Measurements from ENCODE around the gene SPZ1. TPM values are rescaled to one million over a fixed set of nuclear protein-coding genes. Genes with fewer than 3 reads are reported as not detected.
"Not testable (repeated sequence)": the region's sequence is repeated elsewhere in the genome, so short reads cannot be mapped to it uniquely, and the experiment has no call there.

SPZ1 gene
- total RNA-seq, 1 experiment from 2014 or later = not detected

- Histone ChIP-seq H3K36me3 (ENCODE audit: control insufficient read depth, insufficient read depth, low read length) (no peaks in the 10 kb centered on the region), H3K27me3 (replicated peaks; ENCODE audit: control insufficient read depth, insufficient read depth, low read length) (no peaks in the 10 kb centered on the region), H3K4me1 (no peaks in the 10 kb centered on the region), H3K9me3 (no peaks in the 10 kb centered on the region), H3K4me3 (ENCODE audit: low read depth, low read length) (no peak overlapping the region)
- H3K36me3 Mint-ChIP-seq (ENCODE audit: insufficient read depth, unreplicated experiment) = no peaks in the 10 kb centered on the region
- H3K27ac Mint-ChIP-seq (ENCODE audit: unreplicated experiment) = no peak overlapping the region
- POLR2A ChIA-PET = no interaction called here
- intact Hi-C loops (cut with micrococcal nuclease; ENCODE audit: unreplicated experiment) = no loop called here
- no peaks in the 10 kb centered on the region for H3K27me3 Mint-ChIP-seq (ENCODE audit: insufficient read depth, unreplicated experiment)
- CTCF ChIA-PET = no interaction called here
- no peaks in the 10 kb centered on the region for H3K9me3 Mint-ChIP-seq (ENCODE audit: unreplicated experiment)
- H3K4me1 Mint-ChIP-seq (ENCODE audit: low read depth, unreplicated experiment) = no peaks in the 10 kb centered on the region
- TF ChIP-seq CTCF (IDR thresholded peaks at IDR 0.05; ENCODE audit: insufficient read depth in 1 of 2, low read depth in 1 of 2, low read length in 1 of 2, severe bottlenecking in 1 of 2, unreplicated experiment in 1 of 2) = no peak
- H3K4me3 Mint-ChIP-seq (ENCODE audit: unreplicated experiment) = no peak overlapping the region
- BruUV-seq (replicated peaks) = no TSS peak
- no peak for DNase-seq
These were observed 28.4 kb downstream of the SPZ1 start for GRCh38 chr5:80348171-80348570.

DNA sequence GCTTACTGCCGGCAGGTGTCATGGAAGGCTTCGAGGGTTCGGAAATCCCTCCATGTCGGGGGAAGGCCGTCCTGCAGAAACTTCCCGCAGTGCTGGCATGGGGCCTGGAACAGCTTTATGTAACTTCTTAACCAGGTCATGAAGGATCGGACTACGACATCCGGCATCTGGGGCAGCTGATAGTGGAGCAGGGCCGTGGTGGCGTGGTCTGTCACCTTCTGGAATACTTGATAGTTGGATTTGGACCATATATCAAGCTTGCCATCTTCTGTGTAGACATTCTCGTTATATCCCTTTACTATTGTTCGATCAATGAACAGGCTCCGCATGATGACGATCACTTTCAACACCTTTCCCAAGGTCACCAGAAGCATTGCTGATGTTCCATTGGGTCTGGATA is 31.2 kb downstream of the SPZ1 start:
- H3K27me3 Mint-ChIP-seq (ENCODE audit: insufficient read depth, unreplicated experiment); H3K9me3 ChIP-seq; H3K9me3 Mint-ChIP-seq (ENCODE audit: unreplicated experiment); H3K27me3 ChIP-seq (replicated peaks; ENCODE audit: control insufficient read depth, insufficient read depth, low read length); BruUV-seq (replicated peaks); POLR2A ChIA-PET; H3K4me3 ChIP-seq (ENCODE audit: low read depth, low read length); CTCF ChIA-PET; H3K4me1 Mint-ChIP-seq (ENCODE audit: low read depth, unreplicated experiment); H3K4me1 ChIP-seq; H3K27ac Mint-ChIP-seq (ENCODE audit: unreplicated experiment); H3K4me3 Mint-ChIP-seq (ENCODE audit: unreplicated experiment); H3K36me3 Mint-ChIP-seq (ENCODE audit: insufficient read depth, unreplicated experiment); H3K36me3 ChIP-seq (ENCODE audit: control insufficient read depth, insufficient read depth, low read length); intact Hi-C loops (cut with micrococcal nuclease; ENCODE audit: unreplicated experiment); DNase-seq: not testable (repeated sequence)

- Mint-ChIP-seq H3K4me3 (ENCODE audit: unreplicated experiment) (no peak overlapping the region), H3K27ac (ENCODE audit: unreplicated experiment) (no peak overlapping the region), H3K4me1 (ENCODE audit: low read depth, unreplicated experiment) (no peaks in the 10 kb centered on the region), H3K9me3 (ENCODE audit: unreplicated experiment) (no peaks in the 10 kb centered on the region), H3K36me3 (ENCODE audit: insufficient read depth, unreplicated experiment) (no peaks in the 10 kb centered on the region), H3K27me3 (ENCODE audit: insufficient read depth, unreplicated experiment) (no peaks in the 10 kb centered on the region)
- Histone ChIP-seq H3K27me3 (replicated peaks; ENCODE audit: control insufficient read depth, insufficient read depth, low read length) (no peaks in the 10 kb centered on the region), H3K4me1 (peaks cover 3% of the 10 kb centered on the region), H3K4me3 (ENCODE audit: low read depth, low read length) (no peak overlapping the region), H3K36me3 (ENCODE audit: control insufficient read depth, insufficient read depth, low read length) (no peaks in the 10 kb centered on the region), H3K9me3 (no peaks in the 10 kb centered on the region)
- ChIA-PET POLR2A (interaction anchor here (0.6 kb wide), 1 partner anchor 262 kb away, joined by 3 read pairs; no protein-coding TSS in a partner anchor), CTCF (no interaction called here)
- intact Hi-C loops (cut with micrococcal nuclease; ENCODE audit: unreplicated experiment) = no loop called here
- no peak for DNase-seq
- no peak for TF ChIP-seq CTCF (IDR thresholded peaks at IDR 0.05; ENCODE audit: insufficient read depth in 1 of 2, low read depth in 1 of 2, low read length in 1 of 2, severe bottlenecking in 1 of 2, unreplicated experiment in 1 of 2)
- BruUV-seq (replicated peaks) = no TSS peak
These were observed 35.9 kb downstream of the SPZ1 start for GRCh38 chr5:80355686-80356085.

DNA sequence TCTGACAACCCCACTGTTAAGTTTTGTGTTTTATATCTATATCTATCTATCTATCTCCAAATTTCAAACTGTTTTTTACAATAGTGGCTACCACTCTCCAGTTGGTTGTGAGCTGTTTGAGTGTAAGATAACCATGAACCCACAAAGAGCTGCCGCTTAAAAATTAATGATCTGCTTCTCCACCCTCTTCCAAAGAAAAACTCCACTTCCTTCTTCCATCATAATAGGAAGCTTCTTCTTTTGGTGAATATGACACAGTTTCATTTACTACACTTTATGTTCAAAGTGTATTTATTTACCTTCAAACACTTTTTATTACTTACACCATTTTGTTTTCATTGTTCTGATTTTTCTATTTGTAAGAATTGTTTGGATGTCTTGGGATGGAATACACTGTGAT is 37.9 kb downstream of the SPZ1 start:
- ChIA-PET CTCF (no interaction called here), POLR2A (no interaction called here)
- H3K27me3 ChIP-seq (replicated peaks; ENCODE audit: control insufficient read depth, insufficient read depth, low read length) = no peaks in the 10 kb centered on the region
- no peak for TF ChIP-seq CTCF (IDR thresholded peaks at IDR 0.05; ENCODE audit: insufficient read depth in 1 of 2, low read depth in 1 of 2, low read length in 1 of 2, severe bottlenecking in 1 of 2, unreplicated experiment in 1 of 2)
- Mint-ChIP-seq H3K27ac (ENCODE audit: unreplicated experiment) (no peak overlapping the region), H3K4me3 (ENCODE audit: unreplicated experiment) (no peak overlapping the region), H3K9me3 (ENCODE audit: unreplicated experiment) (no peaks in the 10 kb centered on the region), H3K36me3 (ENCODE audit: insufficient read depth, unreplicated experiment) (no peaks in the 10 kb centered on the region), H3K27me3 (ENCODE audit: insufficient read depth, unreplicated experiment) (no peaks in the 10 kb centered on the region), H3K4me1 (ENCODE audit: low read depth, unreplicated experiment) (no peaks in the 10 kb centered on the region)
- no peaks in the 10 kb centered on the region for H3K9me3 ChIP-seq
- no peak for DNase-seq
- H3K4me1 ChIP-seq = peaks cover 4% of the 10 kb centered on the region
- BruUV-seq (replicated peaks) = no TSS peak
- no peaks in the 10 kb centered on the region for H3K36me3 ChIP-seq (ENCODE audit: control insufficient read depth, insufficient read depth, low read length)
- no peak overlapping the region for H3K4me3 ChIP-seq (ENCODE audit: low read depth, low read length)
- intact Hi-C loops (cut with micrococcal nuclease; ENCODE audit: unreplicated experiment) = no loop called here

All from Caco-2 (cell line).